Natural killer cell (primary cell): ENCODE measurements around the gene OR52J3. TPM values are rescaled to one million over a fixed set of nuclear protein-coding genes. Genes with fewer than 3 reads are reported as not detected.

Experiments used
- ATAC-seq, 3 donors: fragments of 150-1000 bp in 2 of 3; fragments of 200-7000 bp in 1 of 3; cut with Tn5 transposase; 1 replicate in 1 of 3; 2 replicates in 2 of 3; pipeline ENCODE4 v1.10.0; 2021; ENCODE audit warnings: mild to moderate bottlenecking in 2 of 3, moderate library complexity in 2 of 3
- DNase-seq, 2 donors: peaks; one replicate each; pipeline versions ENCODE4 v3.0.0 to v3.0.0-alpha.2; 2013 to 2021; ENCODE audit warnings: mixed read lengths in 1 of 2
- H3K27ac ChIP-seq: one replicate; pipeline ENCODE4 v1.5.1; 2013; ENCODE audit warnings: mild to moderate bottlenecking, low read length
- H3K27me3 ChIP-seq: one replicate; pipeline ENCODE4 v1.6.1; 2013; ENCODE audit warnings: low read length; ENCODE audit not compliant: control insufficient read depth, insufficient read depth
- H3K36me3 ChIP-seq: one replicate; pipeline ENCODE4 v1.6.1; 2013; ENCODE audit warnings: low read length; ENCODE audit not compliant: control insufficient read depth, insufficient read depth
- H3K4me1 ChIP-seq: one replicate; pipeline ENCODE4 v1.6.1; 2013; ENCODE audit warnings: low read length; ENCODE audit not compliant: control insufficient read depth, insufficient read depth
- H3K4me3 ChIP-seq: one replicate; pipeline ENCODE4 v1.5.1; 2013; ENCODE audit warnings: low read length
- H3K9me3 ChIP-seq: one replicate; pipeline ENCODE4 v1.6.1; 2013; ENCODE audit warnings: low read length; ENCODE audit not compliant: control insufficient read depth, insufficient read depth
- H3K27ac Mint-ChIP-seq, 2 donors: one replicate each; pipeline ENCODE4 v1.8.0; 2022; ENCODE audit warnings: mild to moderate bottlenecking in 2 of 2, mixed read lengths in 2 of 2, moderate library complexity in 1 of 2
- H3K27me3 Mint-ChIP-seq, 2 donors: one replicate each; pipeline ENCODE4 v1.8.0; 2022; ENCODE audit warnings: low read depth in 2 of 2, mixed read lengths in 2 of 2
- H3K36me3 Mint-ChIP-seq: one replicate; pipeline ENCODE4 v1.8.0; 2022; ENCODE audit warnings: mixed read lengths
- H3K4me1 Mint-ChIP-seq, 2 donors: one replicate each; pipeline ENCODE4 v1.8.0; 2022; ENCODE audit warnings: mixed read lengths in 2 of 2
- H3K4me3 Mint-ChIP-seq: one replicate; pipeline ENCODE4 v1.8.0; 2022; ENCODE audit warnings: mild to moderate bottlenecking, moderate library complexity, mixed read lengths
- H3K9me3 Mint-ChIP-seq, 2 donors: one replicate each; pipeline ENCODE4 v1.8.0; 2022; ENCODE audit warnings: mixed read lengths in 2 of 2
- WGBS: methylation state at CpG from one replicate; pipeline ENCODE4 v1.1.7; 2013; ENCODE audit warnings: missing lambda C conversion rate; ENCODE audit not compliant: insufficient coverage; 5-methylcytosine and 5-hydroxymethylcytosine counted together
- intact Hi-C: fragments of 100-400 bp; cut with micrococcal nuclease; formaldehyde crosslinking; loops from one replicate; pipeline ENCODE4 v1.14.2; 2022
- total RNA-seq, 4 donors: library from RNA; stranded (reverse); fragments of 120-200 nt in 1 of 4; gene quantifications; one replicate each; pipeline versions ENCODE4 v1.2.3 to v1.2.4, GENCODE V29; 2013 to 2022
- TF ChIP-seq, protein P1 (sequence below): fragments of 200-600 bp; IDR thresholded peaks from one replicate; pipeline ENCODE4 v1.8.0; 2022; ENCODE audit warnings: antibody characterized with exemption

The OR52J3 gene
- total RNA-seq, 3 donors from 2014 or later (not counting 1 experiment from before 2014, with no cell fraction given) = not detected

DNA sequence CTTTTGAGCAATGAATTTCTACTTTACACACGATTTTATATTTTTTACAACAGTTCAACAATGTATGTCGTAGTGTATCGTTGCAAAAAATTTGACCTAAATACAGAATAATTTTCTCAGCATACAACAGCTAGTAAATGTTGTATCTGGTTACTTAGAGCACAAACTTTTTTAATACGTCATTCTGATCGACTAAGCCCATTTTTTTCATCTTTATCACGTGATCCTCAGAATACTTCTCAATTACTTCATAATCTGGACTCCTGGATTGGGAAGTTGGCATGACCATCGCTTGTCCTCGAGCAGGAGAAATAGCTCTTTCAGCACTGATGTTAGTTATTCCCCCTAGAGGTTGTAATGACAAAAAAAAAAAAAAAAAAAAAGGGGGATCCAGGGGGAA, 35.1 kb upstream of the OR52J3 start:
- no peak overlapping the region for H3K4me3 Mint-ChIP-seq
- Histone ChIP-seq H3K4me3 (no peak overlapping the region), H3K36me3 (no peaks in the 10 kb centered on the region), H3K27me3 (no peaks in the 10 kb centered on the region), H3K27ac (no peak overlapping the region), H3K9me3 (no peaks in the 10 kb centered on the region), H3K4me1 (no peaks in the 10 kb centered on the region)
- WGBS = 80% methylated on average over 7 of the region's 8 CpGs
- H3K4me1 Mint-ChIP-seq = no peaks in the 10 kb centered on the region
- intact Hi-C loops = no loop called here
- ATAC-seq = no peak
- no peak overlapping the region for H3K27ac Mint-ChIP-seq
- H3K27me3 Mint-ChIP-seq = peaks cover 0 to 3% of the 10 kb centered on the region in 2 donors
- no peaks in the 10 kb centered on the region for H3K36me3 Mint-ChIP-seq
- DNase-seq = no peak
- peaks cover 0 to 2% of the 10 kb centered on the region in 2 donors for H3K9me3 Mint-ChIP-seq
- TF ChIP-seq, protein P1, sequence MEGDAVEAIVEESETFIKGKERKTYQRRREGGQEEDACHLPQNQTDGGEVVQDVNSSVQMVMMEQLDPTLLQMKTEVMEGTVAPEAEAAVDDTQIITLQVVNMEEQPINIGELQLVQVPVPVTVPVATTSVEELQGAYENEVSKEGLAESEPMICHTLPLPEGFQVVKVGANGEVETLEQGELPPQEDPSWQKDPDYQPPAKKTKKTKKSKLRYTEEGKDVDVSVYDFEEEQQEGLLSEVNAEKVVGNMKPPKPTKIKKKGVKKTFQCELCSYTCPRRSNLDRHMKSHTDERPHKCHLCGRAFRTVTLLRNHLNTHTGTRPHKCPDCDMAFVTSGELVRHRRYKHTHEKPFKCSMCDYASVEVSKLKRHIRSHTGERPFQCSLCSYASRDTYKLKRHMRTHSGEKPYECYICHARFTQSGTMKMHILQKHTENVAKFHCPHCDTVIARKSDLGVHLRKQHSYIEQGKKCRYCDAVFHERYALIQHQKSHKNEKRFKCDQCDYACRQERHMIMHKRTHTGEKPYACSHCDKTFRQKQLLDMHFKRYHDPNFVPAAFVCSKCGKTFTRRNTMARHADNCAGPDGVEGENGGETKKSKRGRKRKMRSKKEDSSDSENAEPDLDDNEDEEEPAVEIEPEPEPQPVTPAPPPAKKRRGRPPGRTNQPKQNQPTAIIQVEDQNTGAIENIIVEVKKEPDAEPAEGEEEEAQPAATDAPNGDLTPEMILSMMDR = no peak

DNA sequence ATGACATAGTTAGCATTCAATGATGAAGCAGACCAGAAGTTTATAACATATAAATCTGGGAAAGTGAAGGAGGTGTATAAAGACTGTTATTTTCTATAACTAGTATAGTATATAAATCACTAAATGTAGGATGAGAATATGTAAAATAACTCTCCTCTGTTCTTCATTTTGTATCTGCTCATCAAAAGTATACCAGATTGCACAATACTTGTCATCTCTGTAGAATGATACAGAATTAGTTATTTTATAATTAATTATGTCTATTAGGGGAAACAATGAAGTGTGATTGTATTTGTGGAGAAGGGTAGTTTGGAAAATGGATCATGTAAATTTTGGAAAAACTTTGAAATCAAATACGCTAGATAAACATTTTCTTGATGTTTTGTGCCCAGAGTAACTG, 33.3 kb upstream of the OR52J3 start:
- Histone ChIP-seq H3K9me3 (no peaks in the 10 kb centered on the region), H3K36me3 (no peaks in the 10 kb centered on the region), H3K27ac (no peak overlapping the region), H3K4me1 (no peaks in the 10 kb centered on the region), H3K4me3 (no peak overlapping the region), H3K27me3 (no peaks in the 10 kb centered on the region)
- DNase-seq (no peak), ATAC-seq (no peak)
- intact Hi-C loops = no loop called here
- Mint-ChIP-seq H3K27me3 (no peaks in the 10 kb centered on the region), H3K9me3 (peaks cover 0 to 2% of the 10 kb centered on the region in 2 donors), H3K4me1 (no peaks in the 10 kb centered on the region), H3K27ac (no peak overlapping the region), H3K4me3 (no peak overlapping the region), H3K36me3 (no peaks in the 10 kb centered on the region)
- TF ChIP-seq, protein P1 = no peak
- WGBS = 76% methylated on average over 1 of the region's 1 CpG

DNA sequence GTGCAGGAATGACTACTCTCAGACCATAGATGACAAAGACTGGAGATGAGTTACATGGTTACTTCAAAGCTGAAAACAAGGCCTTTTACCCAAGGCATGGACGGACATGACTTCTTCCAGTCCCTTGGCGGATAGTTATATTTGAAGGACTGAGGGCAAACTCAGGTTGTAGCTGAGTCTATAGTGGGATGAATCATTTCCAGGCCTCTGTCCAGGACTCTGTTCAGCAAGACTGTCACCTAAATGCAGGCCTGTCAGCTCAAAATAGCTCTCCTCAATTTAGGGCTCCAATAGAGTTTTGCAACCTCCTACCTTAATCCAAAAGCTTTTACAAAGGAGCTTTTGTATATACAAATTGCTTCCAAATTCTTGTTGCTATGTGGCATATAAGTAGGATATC, 24.3 kb upstream of the OR52J3 start:
- Mint-ChIP-seq H3K36me3 (peaks cover 9% of the 10 kb centered on the region), H3K27me3 (no peaks in the 10 kb centered on the region), H3K27ac (no peak overlapping the region), H3K9me3 (peaks cover 13 to 20% of the 10 kb centered on the region in 2 donors), H3K4me1 (no peaks in the 10 kb centered on the region), H3K4me3 (no peak overlapping the region)
- intact Hi-C loops = no loop called here
- no peak overlapping the region for H3K27ac ChIP-seq
- H3K27me3 ChIP-seq = no peaks in the 10 kb centered on the region
- ATAC-seq (no peak), DNase-seq (no peak)
- no peaks in the 10 kb centered on the region for H3K36me3 ChIP-seq
- TF ChIP-seq, protein P1 = no peak
- 92% methylated on average over 2 of the region's 2 CpGs for WGBS
- peaks cover 18% of the 10 kb centered on the region for H3K9me3 ChIP-seq
- H3K4me1 ChIP-seq = no peaks in the 10 kb centered on the region
- no peak overlapping the region for H3K4me3 ChIP-seq

DNA sequence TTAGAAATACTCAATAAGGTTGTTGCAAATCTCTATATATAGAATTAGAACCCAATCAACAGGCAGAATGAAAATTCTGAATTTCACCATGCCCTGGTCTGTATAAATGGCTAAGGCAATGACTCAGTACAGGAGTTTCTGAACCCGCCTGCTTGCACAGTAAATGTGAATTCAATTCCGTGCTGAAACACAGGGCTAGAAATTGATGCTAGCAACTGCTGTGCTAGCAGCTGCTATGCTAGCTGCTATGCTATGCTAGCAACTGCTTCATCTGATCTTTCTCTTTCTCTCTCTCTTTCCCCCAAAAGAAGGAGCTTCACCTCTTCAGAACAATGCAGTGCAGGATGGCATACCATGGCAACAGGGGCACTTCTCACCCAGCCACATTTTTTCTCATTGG, 9.7 kb upstream of the OR52J3 start:
- no peak for DNase-seq
- Histone ChIP-seq H3K36me3 (no peaks in the 10 kb centered on the region), H3K9me3 (no peaks in the 10 kb centered on the region), H3K27ac (no peak overlapping the region), H3K4me1 (no peaks in the 10 kb centered on the region), H3K4me3 (no peak overlapping the region), H3K27me3 (no peaks in the 10 kb centered on the region)
- no peaks in the 10 kb centered on the region for H3K27me3 Mint-ChIP-seq
- intact Hi-C loops = no loop called here
- H3K4me3 Mint-ChIP-seq = no peak overlapping the region
- no peak for ATAC-seq
- TF ChIP-seq, protein P1 = no peak
- H3K27ac Mint-ChIP-seq = no peak overlapping the region
- H3K9me3 Mint-ChIP-seq = peaks cover 3% of the 10 kb centered on the region in 2 donors
- 90% methylated on average over 2 of the region's 2 CpGs for WGBS
- no peaks in the 10 kb centered on the region for H3K36me3 Mint-ChIP-seq
- no peaks in the 10 kb centered on the region for H3K4me1 Mint-ChIP-seq
